SW480 (cell line): Measurements from ENCODE around the gene GSTCD.
"Not testable (repeated sequence)": the region's sequence is repeated elsewhere in the genome, so short reads cannot be mapped to it uniquely, and the experiment has no call there.

Experiments used
- DNase-seq: peaks from one replicate; pipeline ENCODE4 v3.0.0-alpha.2; 2016; ENCODE audit warnings: low spot score

The GSTCD gene, protein sequence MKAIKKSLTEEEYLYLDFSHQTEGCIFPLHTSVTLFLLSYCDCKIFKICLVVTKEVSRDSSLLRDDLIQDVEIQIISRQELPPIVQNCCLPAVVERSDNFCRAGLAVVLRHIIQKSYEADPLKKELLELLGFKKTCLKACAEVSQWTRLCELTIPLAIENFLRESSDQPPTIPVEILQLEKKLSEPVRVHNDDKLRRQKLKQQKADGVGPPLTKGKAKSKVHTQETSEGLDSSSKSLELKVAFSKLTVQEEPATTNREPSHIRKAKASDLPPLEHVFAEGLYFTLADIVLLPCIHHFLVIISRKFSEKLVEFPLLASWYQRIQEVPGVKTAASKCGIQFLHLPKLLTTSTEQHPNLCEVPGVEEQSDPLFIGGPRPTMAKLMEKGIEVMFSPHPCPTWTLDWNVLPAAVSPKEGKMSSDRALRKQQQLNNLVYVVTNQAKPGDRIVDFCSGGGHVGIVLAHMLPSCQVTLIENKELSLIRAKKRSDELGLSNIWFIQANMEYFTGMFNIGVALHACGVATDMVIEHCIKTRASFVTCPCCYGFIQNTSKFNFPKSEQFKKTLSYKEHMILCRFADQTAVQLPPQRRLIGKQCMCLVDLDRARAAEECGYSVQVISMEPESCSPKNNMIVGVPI

DNA sequence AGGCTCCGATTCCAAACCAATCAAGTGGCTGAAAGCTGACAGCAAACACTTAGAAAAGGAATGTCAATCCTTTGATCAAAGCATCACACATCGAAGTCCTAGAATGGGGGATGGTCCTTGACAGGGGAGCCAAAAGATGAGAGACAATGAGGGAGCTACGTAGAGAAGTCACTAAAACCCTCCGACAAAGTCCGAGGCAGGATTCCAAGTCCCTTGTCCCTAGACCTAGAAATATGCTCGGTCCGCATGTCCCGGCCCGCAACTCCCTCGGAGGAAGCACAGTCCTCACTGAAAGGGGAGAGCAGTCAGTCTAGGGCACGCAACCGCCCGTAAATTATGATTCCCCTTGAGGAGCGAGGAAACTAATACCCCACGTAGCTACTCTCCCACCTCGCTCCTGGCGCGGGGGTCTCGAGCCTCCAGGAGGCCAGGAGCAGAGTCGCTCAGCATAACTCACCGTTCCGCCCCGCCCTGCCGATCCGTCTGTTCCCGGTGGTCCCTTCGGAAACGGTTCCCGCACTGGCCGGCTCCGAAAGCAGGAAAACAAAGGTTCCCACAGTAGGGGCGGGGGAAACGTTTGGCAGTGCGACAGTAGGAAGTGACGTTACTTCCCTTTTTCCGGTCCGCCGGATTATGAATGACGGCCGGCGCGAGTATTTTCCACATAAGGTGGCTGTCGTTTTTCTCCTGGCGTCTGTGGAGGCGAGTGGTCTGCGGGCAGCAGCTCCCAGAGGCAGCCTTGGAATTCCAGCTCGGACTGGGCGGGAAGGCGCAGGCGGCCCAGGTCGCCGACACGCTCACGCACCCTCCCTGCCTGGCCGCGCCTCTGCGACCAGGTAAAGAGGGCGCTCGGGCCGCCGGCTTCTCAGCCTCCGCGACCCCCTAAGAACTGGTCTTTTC is at the start of gene GSTCD, which contains the start of gene INTS12:
Gene GSTCD, plus strand, starts transcription at position 604 of the 900 bp plus-strand sequence. CDS start 8,830 bp downstream, outside the sequence.
Gene INTS12, minus strand, starts transcription at position 509 of the 900 bp plus-strand sequence. CDS start 8,684 bp downstream, outside the sequence.
- peak; percentile 85 for DNase-seq

DNA sequence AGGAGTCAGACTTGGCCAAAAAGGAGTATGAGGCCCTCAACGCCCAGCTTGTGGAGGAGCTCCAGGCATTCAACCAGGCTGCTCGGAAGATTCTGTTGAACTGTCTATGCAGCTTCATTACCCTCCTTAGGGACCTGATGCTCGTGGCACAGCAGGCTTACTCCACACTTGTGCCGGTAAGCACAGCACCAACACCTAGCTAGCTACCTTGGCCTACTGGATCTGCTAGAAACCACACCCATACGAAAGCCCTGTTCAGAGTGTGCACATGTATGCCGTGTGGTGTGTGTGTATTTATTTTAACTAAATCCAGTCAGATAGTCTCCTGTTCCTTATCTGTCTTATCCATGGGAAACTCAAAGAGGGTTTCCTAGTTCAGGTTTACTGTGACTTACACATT is 49.4 kb upstream of the GSTCD start:
- no peak for DNase-seq

DNA sequence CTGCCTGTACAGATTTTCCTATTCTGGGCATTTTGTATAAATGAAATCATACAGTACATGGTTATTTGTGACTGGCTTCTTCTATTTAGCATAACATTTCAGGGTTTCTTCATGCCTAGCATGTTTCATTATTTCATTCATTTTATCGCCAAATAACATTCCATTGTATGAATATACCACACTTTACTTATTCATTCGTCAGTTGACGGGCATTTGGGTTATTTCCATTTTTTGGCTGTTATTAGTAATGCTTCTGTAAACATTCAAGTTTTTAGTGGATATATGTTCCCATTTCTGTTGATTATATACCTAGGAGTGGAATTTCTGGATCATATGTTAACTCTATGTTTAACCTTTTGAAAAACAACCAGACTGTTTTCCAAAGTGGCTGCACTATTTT is 47.6 kb upstream of the GSTCD start:
- DNase-seq: no peak

DNA sequence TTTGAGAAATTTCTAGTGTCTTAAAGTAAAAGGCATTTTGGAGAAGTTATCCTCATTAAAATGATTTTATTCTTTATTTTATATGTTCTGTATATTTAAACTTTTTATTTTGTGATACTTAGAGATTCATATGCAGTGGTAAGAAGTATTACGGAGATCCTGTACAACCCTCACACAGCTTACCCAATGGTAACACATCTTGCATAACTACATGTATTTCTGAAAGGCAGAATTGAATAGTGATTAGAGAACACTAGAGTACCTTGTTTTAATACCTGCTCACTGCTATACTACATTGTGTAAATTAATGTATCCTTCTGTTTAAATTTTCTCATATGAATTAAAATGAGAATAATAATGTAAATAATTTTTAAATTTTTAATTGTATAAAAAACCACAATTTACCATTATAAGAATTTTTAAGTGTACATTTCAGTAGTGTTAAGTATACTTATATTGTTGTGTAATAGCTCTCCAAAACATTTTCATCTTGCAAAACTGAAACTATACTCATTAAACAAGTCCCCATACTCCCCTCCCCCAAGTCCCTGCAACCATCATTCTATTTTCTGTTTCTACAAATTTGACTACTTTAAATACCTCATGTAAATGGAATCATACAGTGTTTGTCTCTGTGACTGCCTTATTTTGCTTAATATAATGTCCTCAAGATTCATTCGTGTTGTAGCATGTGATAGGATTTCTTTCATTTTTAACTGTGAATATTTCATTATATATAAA is 45.5 kb upstream of the GSTCD start:
- no peak for DNase-seq

DNA sequence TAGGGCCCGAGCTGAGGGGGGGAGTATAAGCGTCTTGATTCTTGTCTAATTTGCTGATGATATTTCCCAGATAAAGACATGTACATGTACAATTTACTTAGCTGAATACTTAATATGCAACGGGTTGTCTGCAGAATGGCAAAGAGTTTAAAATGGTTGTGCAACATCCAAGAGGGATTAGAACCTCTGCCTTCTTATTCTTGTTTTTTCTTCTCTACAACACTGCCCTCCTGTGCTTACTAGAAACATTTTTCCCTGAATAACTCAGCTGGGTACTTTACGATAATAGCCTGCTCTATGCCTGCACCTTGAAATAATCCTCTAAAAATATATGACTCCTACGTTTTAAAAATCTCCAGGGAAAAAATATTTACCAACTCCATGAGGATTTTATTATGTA is 41.9 kb upstream of the GSTCD start:
- DNase-seq: no peak

DNA sequence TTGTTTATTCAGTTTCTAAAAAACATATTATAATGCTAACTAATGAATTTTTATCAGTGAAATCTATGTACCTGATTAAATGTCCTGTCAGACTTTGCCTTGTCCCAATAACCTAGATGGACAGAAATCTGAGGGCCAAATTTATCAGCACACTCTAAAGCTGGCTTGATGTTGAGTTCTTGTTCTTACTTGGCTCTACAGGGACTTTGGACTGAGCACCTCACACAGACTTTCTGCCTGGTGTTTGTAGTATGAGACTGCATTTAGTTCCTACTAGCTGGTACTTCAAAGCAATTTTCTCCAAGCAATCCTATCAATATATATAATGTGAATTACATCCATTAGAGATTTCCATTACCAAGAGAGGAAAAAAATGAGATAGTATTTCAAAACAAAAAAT is 37.9 kb upstream of the GSTCD start:
- DNase-seq: no peak

DNA sequence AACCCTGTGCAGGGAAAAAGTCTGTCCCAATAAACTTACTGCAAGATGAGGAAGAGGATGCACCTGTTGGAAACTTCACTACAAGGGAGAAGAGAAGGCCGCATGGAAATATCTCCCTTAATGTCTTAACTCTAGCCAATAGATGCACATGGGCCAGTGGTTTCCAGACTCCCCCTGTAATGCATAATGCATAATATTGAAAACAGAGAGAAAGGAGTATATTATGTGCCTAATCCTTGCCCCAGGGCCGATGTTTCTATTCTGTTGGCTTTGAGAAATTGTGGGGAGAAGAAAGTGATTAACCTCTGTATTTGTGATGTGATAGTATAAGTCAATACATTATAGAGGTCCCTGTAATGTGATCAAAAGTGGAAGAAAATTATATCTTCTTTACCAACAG is 37.3 kb upstream of the GSTCD start:
- DNase-seq: no peak

DNA sequence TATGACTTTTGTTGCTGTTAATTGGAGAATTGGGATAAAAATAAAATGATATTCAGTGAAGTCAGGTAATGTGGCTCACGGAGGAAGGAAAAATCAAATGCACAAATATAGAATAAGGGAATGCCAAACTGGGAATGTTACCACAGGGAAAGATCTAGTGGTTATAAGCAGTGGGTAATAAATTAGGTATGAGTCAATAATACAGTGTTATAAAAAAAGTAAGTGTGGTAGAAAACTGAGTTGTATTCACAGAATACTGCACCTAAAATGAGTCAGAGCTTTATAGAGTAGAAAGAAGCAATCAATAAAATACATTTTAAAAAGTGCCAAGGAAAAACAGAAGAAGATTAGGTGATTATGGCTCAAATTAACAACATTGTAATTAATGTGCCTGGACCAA is 34.6 kb upstream of the GSTCD start:
- DNase-seq: no peak

DNA sequence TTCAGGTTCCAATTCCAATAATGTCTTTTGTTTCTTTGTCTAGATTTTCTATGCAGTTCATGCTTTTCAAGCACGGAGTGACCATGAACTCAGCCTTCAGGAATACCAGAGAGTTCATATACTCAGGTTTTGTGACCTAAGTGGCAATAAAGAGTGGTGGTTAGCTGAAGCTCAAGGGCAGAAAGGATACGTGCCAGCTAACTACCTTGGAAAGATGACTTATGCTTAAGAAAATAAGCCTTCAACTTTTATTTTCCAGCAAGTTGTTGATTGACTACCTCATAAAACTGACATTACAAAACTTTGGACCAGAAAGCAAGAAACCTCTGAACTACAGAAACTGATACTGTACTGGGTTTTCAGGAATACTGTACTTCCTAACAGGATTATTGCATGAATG is 30.9 kb upstream of the GSTCD start:
- no peak for DNase-seq

DNA sequence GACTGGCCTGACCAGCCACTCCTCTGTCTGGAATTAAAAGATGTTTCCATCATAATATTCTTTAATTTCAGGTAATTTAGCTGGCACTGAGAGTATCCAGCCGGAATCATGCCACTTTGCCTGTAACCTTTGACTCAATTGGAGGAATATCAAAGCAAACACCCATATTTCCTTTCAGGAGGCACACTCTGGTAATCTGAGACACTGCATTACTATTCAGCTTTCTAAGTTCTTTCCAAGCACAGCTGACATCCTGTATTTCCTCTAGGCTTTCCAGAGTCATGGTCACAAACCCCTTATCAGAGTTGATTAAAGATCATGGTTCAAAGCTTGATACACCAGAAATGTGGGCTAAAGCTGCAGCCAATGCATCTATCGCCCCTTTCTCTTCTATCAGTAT is 29.4 kb upstream of the GSTCD start:
- DNase-seq: no peak

DNA sequence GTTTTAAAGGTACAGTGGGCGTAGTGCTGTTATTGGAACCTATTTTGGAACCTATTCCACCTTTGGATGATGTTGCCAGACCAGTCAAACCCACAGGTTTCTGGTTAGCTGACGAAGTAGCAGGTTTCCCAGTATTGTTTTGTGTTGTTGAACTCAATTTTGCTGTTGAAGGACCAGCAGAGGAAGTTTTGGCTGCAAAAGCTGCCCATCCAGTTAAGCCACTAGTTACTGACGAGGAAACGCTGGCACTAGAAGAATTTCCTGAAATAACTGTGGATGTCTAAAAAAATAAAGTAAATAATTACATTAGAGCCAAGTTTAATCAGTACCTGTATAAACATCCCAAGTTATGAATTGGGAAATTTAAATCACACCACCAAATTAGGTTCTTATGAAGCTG is 25.5 kb upstream of the GSTCD start:
- no peak for DNase-seq

DNA sequence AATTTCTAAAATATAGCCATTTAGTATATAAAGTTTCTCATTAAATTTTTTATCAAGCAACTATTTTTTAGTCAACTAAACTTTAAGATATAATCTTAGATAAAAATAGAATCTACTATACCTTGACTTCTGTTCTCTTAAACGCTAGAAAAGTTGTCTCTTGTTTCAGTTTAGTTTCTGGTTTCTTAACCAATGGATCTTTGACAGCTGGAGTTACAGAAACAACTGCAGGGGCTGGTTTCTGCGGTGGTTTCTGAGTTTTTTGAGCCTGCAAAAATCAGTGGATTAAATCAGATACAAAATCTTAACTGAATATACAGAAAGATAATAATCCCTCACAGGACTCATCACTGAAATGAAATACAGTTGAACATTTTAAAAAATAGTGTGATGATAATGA is 22.0 kb upstream of the GSTCD start:
- DNase-seq: no peak

DNA sequence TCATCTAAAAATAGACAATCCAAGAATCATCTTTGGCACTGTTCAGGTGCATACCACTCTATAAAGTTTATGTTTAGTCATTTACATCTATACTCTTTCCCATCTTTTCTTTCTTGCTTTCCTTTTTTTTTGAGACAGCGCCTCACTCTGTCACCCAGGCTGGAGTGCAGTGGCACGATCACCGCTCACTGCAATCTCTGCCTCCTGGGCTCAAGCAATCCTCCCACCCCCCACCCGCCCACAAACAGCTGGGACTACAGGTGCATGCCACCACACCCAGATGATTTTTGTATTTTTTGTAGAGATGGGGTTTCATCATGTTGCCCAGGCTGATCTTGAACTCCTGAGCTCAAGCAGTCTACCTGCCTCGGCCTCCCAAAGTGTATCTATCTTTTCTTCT is 13.8 kb upstream of the GSTCD start:
- not testable (repeated sequence) for DNase-seq

DNA sequence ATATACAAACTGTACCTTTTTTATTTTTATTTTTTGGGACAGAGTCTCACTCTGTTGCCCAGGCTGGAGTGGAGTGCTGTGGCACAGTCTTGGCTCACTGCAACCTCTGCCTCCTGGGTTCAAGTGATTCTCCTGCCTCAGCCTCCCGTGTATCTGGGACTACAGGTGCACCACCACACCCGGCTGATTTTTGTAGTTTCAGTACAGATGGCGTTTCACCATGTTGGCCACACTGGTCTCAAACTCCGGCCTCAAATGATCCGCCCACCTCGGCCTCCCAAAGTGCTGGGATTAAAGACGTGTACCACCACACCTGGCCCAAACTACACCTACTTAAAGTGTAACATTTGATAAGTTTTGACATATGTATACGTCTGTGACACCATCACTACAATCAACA is 12.8 kb upstream of the GSTCD start:
- DNase-seq: not testable (repeated sequence)

DNA sequence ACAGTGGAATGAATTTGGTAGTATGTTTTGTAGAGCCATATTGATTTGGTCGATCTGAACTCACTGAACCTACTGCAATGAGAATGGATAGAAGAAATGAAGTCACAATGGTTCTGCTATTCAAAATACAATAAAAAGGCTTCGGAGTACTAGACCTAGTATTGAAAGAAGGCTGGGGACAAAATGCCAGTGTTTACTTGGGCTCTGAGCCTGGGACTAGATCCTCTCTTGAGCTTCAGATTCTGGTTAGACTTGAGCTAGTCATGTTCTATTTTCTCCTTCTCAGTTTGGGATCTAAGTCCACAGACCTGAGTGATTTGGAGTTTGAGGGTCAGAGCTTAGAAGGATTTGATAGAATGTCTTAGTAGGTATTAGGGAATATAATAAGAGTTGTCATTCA is 10.0 kb upstream of the GSTCD start:
- no peak for DNase-seq

DNA sequence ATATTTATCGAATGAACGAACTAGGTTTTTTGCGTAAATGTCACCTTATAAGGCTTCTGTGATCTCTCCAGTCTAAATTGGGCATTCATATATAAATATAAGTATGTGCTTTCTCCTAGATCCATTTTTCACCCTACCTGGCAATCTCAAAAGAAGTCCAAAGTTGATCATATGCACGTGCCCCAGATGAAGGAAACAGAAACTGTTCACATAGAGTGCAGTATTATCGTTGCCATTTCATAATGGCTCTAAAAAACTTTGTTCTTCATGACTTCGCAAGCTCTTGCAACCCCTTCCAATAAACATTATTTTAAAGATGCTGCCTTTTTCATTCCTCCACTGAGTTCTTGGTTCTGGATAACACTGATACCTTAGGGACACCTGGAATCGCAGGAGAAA is 803 bp upstream of the GSTCD start:
- DNase-seq: no peak

DNA sequence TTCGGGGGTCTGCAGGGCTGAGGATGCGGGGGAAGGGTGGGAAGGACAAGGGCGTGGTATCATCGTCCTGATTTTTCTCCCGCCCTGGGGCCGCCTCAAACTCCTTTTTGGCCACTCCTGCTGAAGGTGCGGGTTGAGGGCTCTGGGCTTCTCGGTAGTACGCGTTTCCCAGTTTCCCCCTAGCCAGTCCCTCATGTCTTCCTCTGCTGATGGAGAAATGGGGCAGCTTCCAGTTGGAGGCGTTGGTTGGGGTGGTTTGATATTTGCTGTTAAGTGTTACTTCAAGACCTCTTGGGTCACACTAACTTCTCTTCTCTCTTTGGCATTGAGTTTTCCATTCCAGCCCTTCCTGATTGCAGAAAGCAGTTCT is 482 bp downstream of the GSTCD start:
- DNase-seq: peak; percentile 29

DNA sequence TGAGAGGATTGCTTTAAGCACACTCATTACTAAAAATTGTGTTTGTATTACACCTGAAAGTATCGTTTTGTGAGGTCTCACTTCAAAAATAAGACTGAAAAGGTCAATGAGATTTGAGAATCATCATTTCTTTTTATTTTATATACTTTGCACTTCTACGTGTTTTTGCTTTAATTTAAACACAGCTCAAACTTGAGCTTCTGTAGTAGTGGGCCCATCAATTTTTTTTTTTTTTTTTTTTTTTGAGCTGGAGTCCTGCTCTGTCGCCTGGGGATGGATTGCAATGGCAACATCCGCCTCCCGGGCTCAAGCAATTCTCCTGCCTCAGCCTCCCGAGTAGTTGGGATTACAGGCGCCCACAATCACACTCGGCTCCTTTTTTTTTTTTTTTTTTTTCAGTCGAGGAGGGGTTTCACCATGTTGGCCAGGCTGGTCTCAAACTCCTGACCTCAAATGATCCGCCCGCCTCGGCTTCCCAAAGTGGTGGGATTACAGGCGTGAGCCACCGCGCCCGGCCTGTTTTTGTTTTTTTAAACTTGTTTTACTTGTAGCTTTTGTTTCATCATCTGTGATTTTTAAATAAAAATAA is 1.5 kb downstream of the GSTCD start:
- no peak for DNase-seq

DNA sequence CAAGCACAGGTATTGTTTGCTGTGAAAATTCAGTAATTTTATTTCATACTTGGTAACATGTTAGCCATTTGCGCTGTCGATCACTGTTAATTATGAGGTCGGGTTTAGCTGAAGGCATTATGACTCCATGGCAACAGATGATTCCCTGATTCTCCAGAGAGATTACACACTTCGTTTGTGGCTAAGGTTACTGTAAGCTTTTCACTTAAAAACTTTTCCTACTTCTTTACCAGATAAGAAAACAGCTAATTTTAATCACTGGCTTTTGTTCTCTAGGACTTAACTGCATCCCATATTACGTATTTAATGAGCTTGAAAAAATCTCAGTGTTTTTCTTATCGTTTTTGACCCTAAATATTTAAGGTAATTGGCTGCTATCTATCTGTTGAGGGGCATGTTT is 2.1 kb downstream of the GSTCD start:
- no peak for DNase-seq

DNA sequence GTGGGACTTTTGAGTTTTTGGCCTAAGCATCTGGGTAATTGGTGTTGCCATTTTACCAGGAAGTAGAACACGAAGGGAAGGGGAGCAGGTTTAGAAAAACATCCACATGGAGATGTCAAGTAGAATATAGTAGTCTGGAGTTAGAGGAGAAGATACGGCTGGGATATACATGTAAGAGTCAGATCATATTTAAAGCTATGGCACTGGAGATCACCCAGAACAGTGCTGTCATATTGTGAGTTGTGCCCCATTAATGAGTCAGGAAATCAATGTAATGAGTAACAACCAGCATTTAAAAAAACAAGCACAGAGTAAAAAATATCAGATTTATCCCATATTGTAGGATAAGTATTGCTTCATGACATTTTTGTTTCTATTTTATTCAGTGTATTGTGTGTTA is 4.2 kb downstream of the GSTCD start:
- no peak for DNase-seq

DNA sequence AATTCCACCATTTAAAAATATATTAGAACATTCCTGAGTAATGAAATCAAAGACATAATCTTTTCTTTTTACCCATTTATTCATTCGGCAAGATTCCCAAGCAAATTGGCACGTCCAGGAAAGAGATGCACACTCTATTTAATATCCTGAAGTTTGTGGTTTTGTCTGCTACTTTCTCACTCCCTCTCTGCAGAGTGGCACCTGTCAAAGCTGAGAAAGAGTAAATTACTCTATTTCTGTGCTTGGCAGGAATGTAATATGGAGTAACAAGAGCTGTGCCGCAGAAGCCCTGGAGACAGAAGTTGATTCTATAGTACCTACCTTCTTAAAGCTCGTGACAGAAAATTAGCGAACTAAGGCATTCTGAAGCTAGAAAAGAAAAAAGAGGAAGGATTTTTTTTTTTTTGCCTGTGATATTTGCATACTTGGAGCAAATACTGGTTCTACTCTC is 5.5 kb downstream of the GSTCD start:
- DNase-seq: no peak

DNA sequence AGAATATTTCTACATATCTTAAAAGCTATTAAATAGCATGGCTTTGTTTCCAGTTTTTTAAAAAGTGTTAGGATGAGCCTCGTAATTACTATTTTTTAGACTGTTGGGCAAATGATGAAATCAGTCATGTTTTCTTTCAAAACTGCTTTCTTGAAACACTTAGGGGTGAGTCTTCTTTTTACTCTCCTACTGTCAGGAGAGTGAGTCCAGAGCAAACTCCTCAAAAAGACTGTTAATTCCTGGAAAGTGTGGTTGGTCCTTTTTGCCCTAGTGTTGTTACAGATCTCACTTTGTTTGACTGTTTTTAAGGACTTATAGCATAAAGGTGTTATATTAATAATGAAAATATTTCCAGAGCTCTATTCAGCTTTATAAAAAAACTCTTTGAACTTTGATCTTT is 6.3 kb downstream of the GSTCD start:
- no peak for DNase-seq
